MM.1S (cell line): Measurements from ENCODE around the gene FUT8.

Source experiments
- DNase-seq: peaks from one replicate; pipeline ENCODE4 v3.0.0-alpha.2; 2015
- H2AFZ ChIP-seq: fragments of 300-600 bp; sonication (generic); 2 replicates; pipeline ENCODE4 v1.6.0; 2016; ENCODE audit warnings: antibody characterized with exemption, low read length
- H3F3A ChIP-seq: fragments of 300-600 bp; sonication (generic); 2 replicates; pipeline ENCODE4 v1.6.1; 2016; ENCODE audit warnings: mild to moderate bottlenecking, antibody characterized with exemption, low read length, moderate library complexity, mixed read lengths; ENCODE audit not compliant: insufficient read depth
- H3K27ac ChIP-seq: fragments of 300-600 bp; sonication (generic); 2 replicates; pipeline ENCODE4 v1.5.1; 2016; ENCODE audit warnings: mild to moderate bottlenecking, low read length
- H3K27me3 ChIP-seq: fragments of 300-600 bp; sonication (generic); replicated peaks from 2 replicates; pipeline ENCODE4 v1.6.0; 2016; ENCODE audit warnings: low read length; ENCODE audit not compliant: insufficient read depth
- H3K36me3 ChIP-seq: fragments of 300-600 bp; sonication (generic); replicated peaks from 2 replicates; pipeline ENCODE4 v1.6.1; 2016; ENCODE audit warnings: mild to moderate bottlenecking, low read length, mixed read lengths; ENCODE audit not compliant: insufficient read depth
- H3K4me1 ChIP-seq: fragments of 300-600 bp; sonication (generic); 2 replicates; pipeline ENCODE4 v1.6.1; 2016; ENCODE audit warnings: low read length, mixed read lengths
- H3K4me2 ChIP-seq: fragments of 300-600 bp; sonication (generic); 2 replicates; pipeline ENCODE4 v1.6.0; 2016; ENCODE audit warnings: low read depth, low read length
- H3K4me3 ChIP-seq: fragments of 300-600 bp; sonication (generic); 2 replicates; pipeline ENCODE4 v1.5.1; 2016; ENCODE audit warnings: low read length, mixed read lengths
- H3K79me2 ChIP-seq: fragments of 300-600 bp; sonication (generic); 2 replicates; pipeline ENCODE4 v1.6.1; 2016; ENCODE audit warnings: mixed run types, low read length, mixed read lengths
- H3K9ac ChIP-seq: fragments of 300-600 bp; sonication (generic); 2 replicates; pipeline ENCODE4 v1.6.1; 2016; ENCODE audit warnings: low read length, mixed read lengths
- H3K9me2 ChIP-seq: fragments of 300-600 bp; sonication (generic); replicated peaks from 2 replicates; pipeline ENCODE4 v1.6.1; 2016; ENCODE audit warnings: mild to moderate bottlenecking, low read length, mixed read lengths; ENCODE audit not compliant: insufficient read depth
- H3K9me3 ChIP-seq: fragments of 300-600 bp; sonication (generic); replicated peaks from 2 replicates; pipeline ENCODE4 v1.6.1; 2016; ENCODE audit warnings: mild to moderate bottlenecking, low read length, mixed read lengths; ENCODE audit not compliant: insufficient read depth
- H4K20me1 ChIP-seq: fragments of 300-600 bp; sonication (generic); 2 replicates; pipeline ENCODE4 v1.6.1; 2016; ENCODE audit warnings: mild to moderate bottlenecking, low read length, moderate library complexity, mixed read lengths; ENCODE audit not compliant: insufficient read depth
- CTCF ChIP-seq: fragments of 300-600 bp; sonication (generic); IDR thresholded peaks from 2 replicates; pipeline ENCODE4 v1.5.1; 2016; ENCODE audit warnings: antibody characterized with exemption, low read length, mixed read lengths
- EZH2 ChIP-seq: fragments of 300-600 bp; sonication (generic); optimal IDR thresholded peaks from 2 replicates; pipeline ENCODE3; 2017; ENCODE audit warnings: low read depth, mild to moderate bottlenecking, antibody characterized with exemption, low read length, mixed read lengths
- EZH2phosphoT487 ChIP-seq: fragments of 300-600 bp; sonication (generic); IDR thresholded peaks from 2 replicates; pipeline ENCODE4 v1.6.1; 2018; ENCODE audit warnings: antibody characterized with exemption, low read length

FUT8 gene

GRCh38 chr14:65370801-65371248 lies 41.7 kb upstream of the FUT8 start:
- H3K4me1 ChIP-seq, result no peaks in the 10 kb centered on the region
- no peaks in the 10 kb centered on the region for H3K9me3 ChIP-seq
- no peaks in the 10 kb centered on the region for H3K9me2 ChIP-seq
- no peaks in the 10 kb centered on the region for H4K20me1 ChIP-seq
- H3K4me3 ChIP-seq, result no peak overlapping the region
- no peaks in the 10 kb centered on the region for H3K27me3 ChIP-seq
- H2AFZ ChIP-seq, result 0 out of 2 replicates have a peak overlapping the region, but pooled peaks have one; percentile 19
- no peaks in the 10 kb centered on the region for H3K79me2 ChIP-seq
- TF ChIP-seq EZH2 (no peak), CTCF (no peak), EZH2phosphoT487 (no peak)
- no peaks in the 10 kb centered on the region for H3K36me3 ChIP-seq
- DNase-seq, result no peak
- no peak overlapping the region for H3K9ac ChIP-seq
- H3F3A ChIP-seq, result no peaks in the 10 kb centered on the region
- no peak overlapping the region for H3K4me2 ChIP-seq
- no peak overlapping the region for H3K27ac ChIP-seq

- Histone ChIP-seq H3K9me2 (no peaks in the 10 kb centered on the region), H4K20me1 (no peaks in the 10 kb centered on the region), H3F3A (no peaks in the 10 kb centered on the region), H3K79me2 (no peaks in the 10 kb centered on the region), H3K27ac (no peak overlapping the region), H3K9me3 (no peaks in the 10 kb centered on the region), H3K36me3 (no peaks in the 10 kb centered on the region), H3K9ac (no peak overlapping the region), H3K4me3 (no peak overlapping the region), H3K27me3 (no peaks in the 10 kb centered on the region), H3K4me2 (no peak overlapping the region), H2AFZ (no peak overlapping the region), H3K4me1 (no peaks in the 10 kb centered on the region)
- TF ChIP-seq EZH2 (no peak), EZH2phosphoT487 (no peak), CTCF (no peak)
- DNase-seq, result no peak
Observed at GRCh38 chr14:65371784-65372183, 40.7 kb upstream of the FUT8 start.

GRCh38 chr14:65373016-65373670 lies 39.4 kb upstream of the FUT8 start:
- no peak for DNase-seq

More at GRCh38 chr14:65373016-65373670, 39.4 kb upstream of the FUT8 start:
- H2AFZ ChIP-seq, result no peak overlapping the region
- H3F3A ChIP-seq, result no peaks in the 10 kb centered on the region
- H3K4me3 ChIP-seq, result no peak overlapping the region
- H3K4me1 ChIP-seq, result no peaks in the 10 kb centered on the region
- TF ChIP-seq EZH2phosphoT487, result no peak
- no peak for TF ChIP-seq EZH2
- no peak for TF ChIP-seq CTCF
- H3K9me2 ChIP-seq, result no peaks in the 10 kb centered on the region
- H3K9me3 ChIP-seq, result no peaks in the 10 kb centered on the region
- no peaks in the 10 kb centered on the region for H3K27me3 ChIP-seq
- no peak overlapping the region for H3K4me2 ChIP-seq
- no peak overlapping the region for H3K27ac ChIP-seq
- H3K9ac ChIP-seq, result no peak overlapping the region
- no peaks in the 10 kb centered on the region for H3K79me2 ChIP-seq
- H3K36me3 ChIP-seq, result no peaks in the 10 kb centered on the region
- H4K20me1 ChIP-seq, result no peaks in the 10 kb centered on the region
